Gastroesophageal sphincter (tissue), 4 donors: ENCODE data around the gene DHX58. TPM values are rescaled to one million over a fixed set of nuclear protein-coding genes. Genes with fewer than 3 reads are reported as not detected.

Experiments
- ATAC-seq: fragments of 150-250 bp; one replicate; pipeline ENCODE4 v1.9.1; 2016; ENCODE audit warnings: mild to moderate bottlenecking, moderate library complexity
- H3K27ac ChIP-seq, 4 donors: fragments of 200-600 bp; sonication (generic) in 3 of 4; 1 replicate in 3 of 4; 2 replicates in 1 of 4; pipeline ENCODE4 v1.5.1; 2016 to 2019
- H3K27me3 ChIP-seq: fragments of 200-600 bp; sonication (generic); one replicate; pipeline ENCODE4 v1.5.1; 2019
- H3K36me3 ChIP-seq, 2 donors: fragments of 200-600 bp; sonication (generic); one replicate each; pipeline ENCODE4 v1.5.1; 2019; ENCODE audit warnings: control low read depth in 1 of 2
- H3K4me1 ChIP-seq, 3 donors: fragments of 200-600 bp; sonication (generic); 1 replicate in 2 of 3; 2 replicates in 1 of 3; pipeline ENCODE4 v1.5.1; 2016 to 2019; ENCODE audit warnings: control low read depth in 2 of 3
- H3K4me3 ChIP-seq, 2 donors: fragments of 200-600 bp; sonication (generic); one replicate each; pipeline ENCODE4 v1.5.1; 2019; ENCODE audit warnings: mild to moderate bottlenecking in 1 of 2, moderate library complexity in 1 of 2
- H3K9me3 ChIP-seq, 3 donors: fragments of 200-600 bp; sonication (generic); one replicate each; pipeline ENCODE4 v1.5.1; 2017 to 2019; ENCODE audit warnings: control low read depth in 2 of 3
- CTCF ChIP-seq, 4 experiments: fragments of 200-600 bp in 2 of 4; fragments of 450-650 bp in 2 of 4; sonication (generic) in 1 of 4; IDR thresholded peaks; one replicate each; pipeline ENCODE4 v1.5.1; 2017 to 2019; ENCODE audit warnings: antibody characterized with exemption in 4 of 4, mild to moderate bottlenecking in 2 of 4, moderate library complexity in 2 of 4
- EP300 ChIP-seq: sonication (generic); formaldehyde crosslinking; IDR thresholded peaks from one replicate; pipeline ENCODE4 v1.6.1; 2017; ENCODE audit warnings: antibody characterized with exemption, mild to moderate bottlenecking
- POLR2A ChIP-seq, 2 donors: fragments of 450-650 bp; IDR thresholded peaks; one replicate each; pipeline ENCODE4 v1.6.1; 2017; ENCODE audit warnings: antibody characterized with exemption in 2 of 2, mild to moderate bottlenecking in 2 of 2, moderate library complexity in 1 of 2
- POLR2AphosphoS5 ChIP-seq: sonication (generic); formaldehyde crosslinking; IDR thresholded peaks from one replicate; pipeline ENCODE4 v1.6.1; 2017; ENCODE audit warnings: antibody characterized with exemption
- WGBS, 2 donors: methylation state at CpG; one replicate each; pipeline ENCODE4 v1.1.5; 2018; ENCODE audit warnings: low coverage in 1 of 2; 5-methylcytosine and 5-hydroxymethylcytosine counted together
- total RNA-seq, 4 donors: library from RNA; depleted of rRNA; stranded (reverse); fragments of >200 nt; gene quantifications; one replicate each; pipeline ENCODE4 v1.1.0, GENCODE V29; 2016

The DHX58 gene
- total RNA-seq, 4 donors from 2014 or later: 11.3 to 21.3 (median 13.9) TPM

GRCh38 chr17:42088736-42089135, 23.8 kb downstream of the DHX58 start:
- TF ChIP-seq POLR2AphosphoS5 (no peak), POLR2A (IDR thresholded peaks at IDR 0.05) (no peak), CTCF (IDR thresholded peaks at IDR 0.05) (no peak), EP300 (no peak)
- H3K27ac ChIP-seq: no peak overlapping the region
- ATAC-seq: no peak
- no peaks in the 10 kb centered on the region for H3K36me3 ChIP-seq
- peaks cover 70% of the 10 kb centered on the region for H3K27me3 ChIP-seq
- 60 to 88% methylated on average over 1 to 3 of the region's 8 CpGs for WGBS, 2 donors
- no peaks in the 10 kb centered on the region for H3K9me3 ChIP-seq
- no peaks in the 10 kb centered on the region for H3K4me1 ChIP-seq
- H3K4me3 ChIP-seq: peak overlapping the region in 1 of 2 donors; percentile 19

- peaks cover 65% of the 10 kb centered on the region for H3K27me3 ChIP-seq
- 65 to 78% methylated on average over 5 to 6 of the region's 20 CpGs for WGBS, 2 donors
- H3K27ac ChIP-seq: no peak overlapping the region
- peak overlapping the region in 1 of 2 donors; percentile 19 for H3K4me3 ChIP-seq
- H3K4me1 ChIP-seq: no peaks in the 10 kb centered on the region
- H3K36me3 ChIP-seq: no peaks in the 10 kb centered on the region
- H3K9me3 ChIP-seq: no peaks in the 10 kb centered on the region
- TF ChIP-seq EP300 (no peak), POLR2A (IDR thresholded peaks at IDR 0.05) (no peak), POLR2AphosphoS5 (no peak), CTCF (IDR thresholded peaks at IDR 0.05) (no peak)
- no peak for ATAC-seq
Observed at GRCh38 chr17:42087736-42088705, 24.5 kb downstream of the DHX58 start.

GRCh38 chr17:42087042-42087701, 25.3 kb downstream of the DHX58 start:
- no peaks in the 10 kb centered on the region for H3K9me3 ChIP-seq
- H3K27ac ChIP-seq: no peak overlapping the region
- TF ChIP-seq EP300 (no peak), CTCF (IDR thresholded peaks at IDR 0.05) (no peak), POLR2A (IDR thresholded peaks at IDR 0.05) (no peak), POLR2AphosphoS5 (no peak)
- no peak for ATAC-seq
- no peaks in the 10 kb centered on the region for H3K4me1 ChIP-seq
- 56 to 69% methylated on average over 6 to 7 of the region's 7 CpGs for WGBS, 2 donors
- no peak overlapping the region for H3K4me3 ChIP-seq
- peaks cover 58% of the 10 kb centered on the region for H3K27me3 ChIP-seq
- no peaks in the 10 kb centered on the region for H3K36me3 ChIP-seq

- no peaks in the 10 kb centered on the region for H3K4me1 ChIP-seq
- no peak for ATAC-seq
- no peak for TF ChIP-seq EP300
- peaks cover 32% of the 10 kb centered on the region for H3K27me3 ChIP-seq
- H3K9me3 ChIP-seq: no peaks in the 10 kb centered on the region
- H3K4me3 ChIP-seq: no peak overlapping the region
- 82 to 92% methylated on average over 3 to 7 of the region's 9 CpGs for WGBS, 2 donors
- H3K27ac ChIP-seq: no peak overlapping the region
- H3K36me3 ChIP-seq: no peaks in the 10 kb centered on the region
Observed at GRCh38 chr17:42081516-42082129, 30.9 kb downstream of the DHX58 start.

GRCh38 chr17:42079541-42079940, 33.0 kb downstream of the DHX58 start:
- 67 to 71% methylated on average over 2 of the region's 2 CpGs for WGBS, 2 donors
- no peaks in the 10 kb centered on the region for H3K36me3 ChIP-seq
- ATAC-seq: no peak
- no peaks in the 10 kb centered on the region for H3K9me3 ChIP-seq
- no peak overlapping the region for H3K4me3 ChIP-seq
- H3K4me1 ChIP-seq: no peaks in the 10 kb centered on the region
- TF ChIP-seq CTCF (IDR thresholded peaks at IDR 0.05): no peak
- no peak for TF ChIP-seq POLR2A (IDR thresholded peaks at IDR 0.05)
- no peak for TF ChIP-seq EP300
- TF ChIP-seq POLR2AphosphoS5: no peak
- no peak overlapping the region for H3K27ac ChIP-seq
- H3K27me3 ChIP-seq: peaks cover 19% of the 10 kb centered on the region
